ENCODE results near the gene CSTPP1. TPM values are rescaled to one million over a fixed set of nuclear protein-coding genes. Genes with fewer than 3 reads are reported as not detected.

Gene CSTPP1
- total RNA-seq, 1 donor from 2014 or later, result 31.5 TPM

DNA sequence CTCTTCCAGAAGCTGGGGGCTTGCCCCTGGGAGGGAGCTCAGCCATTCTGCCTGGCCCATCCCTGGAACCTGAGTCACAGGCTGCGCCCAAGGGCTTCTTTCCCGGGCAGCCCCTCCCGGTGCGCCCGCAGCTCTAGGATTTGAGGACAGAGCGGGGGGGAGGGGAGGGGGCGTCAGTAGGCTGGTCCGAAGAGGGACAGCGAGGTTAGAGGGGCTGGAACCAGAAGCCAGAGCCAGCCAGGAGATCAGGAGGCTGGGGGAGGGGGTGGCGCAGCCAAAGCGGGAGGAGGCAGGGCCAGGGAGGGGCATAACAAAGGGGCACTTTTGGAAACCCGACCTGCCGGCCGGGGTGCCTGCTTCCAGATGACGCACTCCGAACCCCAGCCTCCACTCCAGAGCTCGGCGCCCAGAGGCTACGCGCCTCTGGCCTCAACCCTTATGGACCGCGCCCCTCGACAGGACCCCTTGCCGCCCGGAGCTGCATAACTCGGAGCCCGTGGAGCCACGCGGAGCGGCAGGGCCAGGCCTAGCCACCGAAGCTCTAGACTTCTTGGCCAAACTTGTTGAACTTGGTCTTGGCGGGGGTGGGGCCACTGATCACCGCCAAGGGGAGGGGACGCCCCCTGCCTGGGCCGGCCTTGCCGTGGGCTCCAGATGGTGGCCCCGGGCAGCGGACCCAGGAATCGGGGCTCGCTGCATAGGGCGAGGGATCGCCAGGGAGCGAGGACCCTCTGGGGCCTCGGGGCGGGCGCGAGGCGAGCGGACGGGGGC is 248.9 kb downstream of the CSTPP1 start:
- TF ChIP-seq CTCF (IDR thresholded peaks at IDR 0.05; ENCODE audit: insufficient read depth, low read length, poor library complexity, severe bottlenecking), result no peak
- Histone ChIP-seq H3K4me3 (ENCODE audit: low read depth, low read length) (peak overlapping the region; percentile 61), H3K27me3 (ENCODE audit: control insufficient read depth, insufficient read depth, low read length) (no peaks in the 10 kb centered on the region), H3K36me3 (ENCODE audit: control insufficient read depth, insufficient read depth, low read length) (no peaks in the 10 kb centered on the region)
- no peak for DNase-seq (ENCODE audit: low read depth)

GRCh38 chr11:47186076-47186699 is 249.6 kb downstream of the CSTPP1 start, which contains the start of gene PACSIN3:
Gene PACSIN3, minus strand, starts transcription at chr11:47186434. Its CDS starts 3,707 bp downstream, at chr11:47182727.
- DNase-seq (ENCODE audit: low read depth), result no peak
- no peaks in the 10 kb centered on the region for H3K36me3 ChIP-seq (ENCODE audit: control insufficient read depth, insufficient read depth, low read length)
- no peaks in the 10 kb centered on the region for H3K27me3 ChIP-seq (ENCODE audit: control insufficient read depth, insufficient read depth, low read length)
- peak within 1 kb of the TSS; percentile 61 for H3K4me3 ChIP-seq (ENCODE audit: low read depth, low read length)
- TF ChIP-seq CTCF (IDR thresholded peaks at IDR 0.05; ENCODE audit: insufficient read depth, low read length, poor library complexity, severe bottlenecking), result no peak

GRCh38 chr11:47186700-47187695 is 250.4 kb downstream of the CSTPP1 start:
- no peaks in the 10 kb centered on the region for H3K27me3 ChIP-seq (ENCODE audit: control insufficient read depth, insufficient read depth, low read length)
- no peak for DNase-seq (ENCODE audit: low read depth)
- no peaks in the 10 kb centered on the region for H3K36me3 ChIP-seq (ENCODE audit: control insufficient read depth, insufficient read depth, low read length)
- no peak for TF ChIP-seq CTCF (IDR thresholded peaks at IDR 0.05; ENCODE audit: insufficient read depth, low read length, poor library complexity, severe bottlenecking)
- H3K4me3 ChIP-seq (ENCODE audit: low read depth, low read length), result peak overlapping the region; percentile 61

GRCh38 chr11:47187723-47188122 is 251.2 kb downstream of the CSTPP1 start:
- H3K36me3 ChIP-seq (ENCODE audit: control insufficient read depth, insufficient read depth, low read length), result no peaks in the 10 kb centered on the region
- DNase-seq (ENCODE audit: low read depth), result no peak
- no peak for TF ChIP-seq CTCF (IDR thresholded peaks at IDR 0.05; ENCODE audit: insufficient read depth, low read length, poor library complexity, severe bottlenecking)
- no peaks in the 10 kb centered on the region for H3K27me3 ChIP-seq (ENCODE audit: control insufficient read depth, insufficient read depth, low read length)
- H3K4me3 ChIP-seq (ENCODE audit: low read depth, low read length), result no peak overlapping the region

GRCh38 chr11:47188259-47188658 is 251.7 kb downstream of the CSTPP1 start:
- Histone ChIP-seq H3K4me3 (ENCODE audit: low read depth, low read length) (no peak overlapping the region), H3K27me3 (ENCODE audit: control insufficient read depth, insufficient read depth, low read length) (no peaks in the 10 kb centered on the region), H3K36me3 (ENCODE audit: control insufficient read depth, insufficient read depth, low read length) (no peaks in the 10 kb centered on the region)
- no peak for TF ChIP-seq CTCF (IDR thresholded peaks at IDR 0.05; ENCODE audit: insufficient read depth, low read length, poor library complexity, severe bottlenecking)
- no peak for DNase-seq (ENCODE audit: low read depth)

Measured in kidney epithelial cell (primary cell).